Measurements from ENCODE around the gene PDCD6IP.
"Not testable (repeated sequence)": the region's sequence is repeated elsewhere in the genome, so short reads cannot be mapped to it uniquely, and the experiment has no call there.

The PDCD6IP gene

GRCh38 chr3:33792167-33792892, 6.1 kb upstream of the PDCD6IP start:
- no peak for DNase-seq (ENCODE audit: low spot score)

- no peak for DNase-seq (ENCODE audit: low spot score)
Observed at GRCh38 chr3:33795131-33795530, 3.3 kb upstream of the PDCD6IP start.

- DNase-seq (ENCODE audit: low spot score): no peak
Observed at GRCh38 chr3:33795856-33796536, 2.4 kb upstream of the PDCD6IP start.

- no peak for DNase-seq (ENCODE audit: low spot score)
Observed at GRCh38 chr3:33798113-33798417, 365 bp upstream of the PDCD6IP start.

- DNase-seq (ENCODE audit: low spot score): no peak
Observed at GRCh38 chr3:33799202-33799551, 747 bp downstream of the PDCD6IP start.

- no peak for DNase-seq (ENCODE audit: low spot score)
Observed at GRCh38 chr3:33803252-33803651, 4.8 kb downstream of the PDCD6IP start.

GRCh38 chr3:33803894-33804526, 5.6 kb downstream of the PDCD6IP start:
- DNase-seq (ENCODE audit: low spot score): no peak

GRCh38 chr3:33807191-33807590, 8.8 kb downstream of the PDCD6IP start:
- DNase-seq (ENCODE audit: low spot score): no peak

GRCh38 chr3:33808559-33808958, 10.1 kb downstream of the PDCD6IP start:
- no peak for DNase-seq (ENCODE audit: low spot score)

- no peak for DNase-seq (ENCODE audit: low spot score)
Observed at GRCh38 chr3:33810545-33810944, 12.1 kb downstream of the PDCD6IP start.

GRCh38 chr3:33821989-33822388, 23.6 kb downstream of the PDCD6IP start:
- no peak for DNase-seq (ENCODE audit: low spot score)

- DNase-seq (ENCODE audit: low spot score): no peak
Observed at GRCh38 chr3:33823821-33824220, 25.4 kb downstream of the PDCD6IP start.

- no peak for DNase-seq (ENCODE audit: low spot score)
Observed at GRCh38 chr3:33825111-33825510, 26.7 kb downstream of the PDCD6IP start.

GRCh38 chr3:33826206-33826605, 27.8 kb downstream of the PDCD6IP start:
- DNase-seq (ENCODE audit: low spot score): no peak

- DNase-seq (ENCODE audit: low spot score): no peak
Observed at GRCh38 chr3:33826688-33827087, 28.3 kb downstream of the PDCD6IP start.

- no peak for DNase-seq (ENCODE audit: low spot score)
Observed at GRCh38 chr3:33829720-33830119, 31.3 kb downstream of the PDCD6IP start.

GRCh38 chr3:33831053-33831452, 32.6 kb downstream of the PDCD6IP start:
- DNase-seq (ENCODE audit: low spot score): no peak

GRCh38 chr3:33833408-33834095, 35.1 kb downstream of the PDCD6IP start:
- no peak for DNase-seq (ENCODE audit: low spot score)

- DNase-seq (ENCODE audit: low spot score): no peak
Observed at GRCh38 chr3:33834096-33834453, 35.6 kb downstream of the PDCD6IP start.

GRCh38 chr3:33837182-33837581, 38.8 kb downstream of the PDCD6IP start:
- not testable (repeated sequence) for DNase-seq (ENCODE audit: low spot score)

GRCh38 chr3:33839283-33839682, 40.9 kb downstream of the PDCD6IP start:
- no peak for DNase-seq (ENCODE audit: low spot score)

GRCh38 chr3:33840179-33840578, 41.7 kb downstream of the PDCD6IP start:
- no peak for DNase-seq (ENCODE audit: low spot score)
